Jurkat, Clone E6-1 (cell line): Measurements from ENCODE around the gene DHRS13.
"Not testable (repeated sequence)": the region's sequence is repeated elsewhere in the genome, so short reads cannot be mapped to it uniquely, and the experiment has no call there.

ENCODE experiments used
- DNase-seq: peaks from one replicate; pipeline ENCODE4 v3.0.0-alpha.2; 2011; ENCODE audit warnings: low read depth, low spot score
- H3K4me3 ChIP-seq: 2 replicates; pipeline ENCODE4 v1.5.1; 2011; ENCODE audit warnings: mild to moderate bottlenecking, low read length, control low read depth, moderate library complexity

Gene DHRS13

GRCh38 chr17:28891201-28891600 lies 11.7 kb downstream of the DHRS13 start:
- DNase-seq, result no peak

GRCh38 chr17:28889996-28890395 lies 12.9 kb downstream of the DHRS13 start:
- no peak for DNase-seq
- H3K4me3 ChIP-seq, result no peak overlapping the region

More at GRCh38 chr17:28891201-28891600, 11.7 kb downstream of the DHRS13 start:
- H3K4me3 ChIP-seq, result no peak overlapping the region

DNA sequence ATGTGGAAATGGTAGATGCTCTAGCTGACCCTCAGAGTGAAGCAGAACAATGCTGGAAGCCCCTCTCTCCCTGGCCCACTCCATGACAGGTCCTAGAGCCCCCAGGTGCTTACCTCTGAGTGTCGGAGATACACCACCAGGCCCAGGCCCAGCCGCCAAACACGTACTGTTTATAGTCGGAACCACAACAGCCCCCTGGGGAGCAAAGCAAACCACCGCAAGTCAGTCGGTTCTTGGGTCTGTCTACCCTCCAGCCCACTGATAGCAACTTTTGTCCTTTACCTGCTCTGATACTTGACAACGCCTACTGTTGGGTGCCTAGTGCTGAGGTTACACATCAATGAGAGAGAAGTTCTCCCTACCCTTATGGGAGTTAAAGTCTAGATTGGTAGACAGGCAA lies 14.0 kb downstream of the DHRS13 start:
- no peak overlapping the region for H3K4me3 ChIP-seq
- DNase-seq, result no peak

GRCh38 chr17:28887871-28888471 lies 14.9 kb downstream of the DHRS13 start:
- H3K4me3 ChIP-seq, result no peak overlapping the region
- no peak for DNase-seq

DNA sequence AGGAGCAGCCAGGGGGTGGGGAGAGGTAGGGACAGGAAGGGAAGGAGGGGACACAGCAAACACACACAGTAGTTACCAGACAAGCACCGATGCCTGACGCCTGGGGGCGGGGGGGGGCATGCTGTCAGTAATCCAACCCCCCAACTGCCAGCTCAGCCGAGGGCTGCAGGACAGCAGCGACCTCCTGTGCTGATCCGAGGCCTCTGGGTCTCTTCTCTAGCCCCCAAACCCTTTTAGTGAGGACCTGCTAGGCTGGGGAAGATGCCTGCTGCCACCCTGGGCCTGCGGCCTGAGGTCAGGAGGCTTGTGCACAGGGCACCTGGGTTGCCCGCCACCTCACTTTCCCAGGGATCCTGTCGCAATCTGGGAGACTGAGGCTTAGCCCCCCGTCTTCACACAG lies 16.9 kb downstream of the DHRS13 start:
- no peak overlapping the region for H3K4me3 ChIP-seq
- no peak for DNase-seq

- H3K4me3 ChIP-seq, result no peak overlapping the region
- DNase-seq, result no peak
These were observed 17.5 kb downstream of the DHRS13 start for GRCh38 chr17:28885363-28885762.

GRCh38 chr17:28883967-28884702 lies 18.7 kb downstream of the DHRS13 start:
- H3K4me3 ChIP-seq, result no peak overlapping the region
- DNase-seq, result no peak

DNA sequence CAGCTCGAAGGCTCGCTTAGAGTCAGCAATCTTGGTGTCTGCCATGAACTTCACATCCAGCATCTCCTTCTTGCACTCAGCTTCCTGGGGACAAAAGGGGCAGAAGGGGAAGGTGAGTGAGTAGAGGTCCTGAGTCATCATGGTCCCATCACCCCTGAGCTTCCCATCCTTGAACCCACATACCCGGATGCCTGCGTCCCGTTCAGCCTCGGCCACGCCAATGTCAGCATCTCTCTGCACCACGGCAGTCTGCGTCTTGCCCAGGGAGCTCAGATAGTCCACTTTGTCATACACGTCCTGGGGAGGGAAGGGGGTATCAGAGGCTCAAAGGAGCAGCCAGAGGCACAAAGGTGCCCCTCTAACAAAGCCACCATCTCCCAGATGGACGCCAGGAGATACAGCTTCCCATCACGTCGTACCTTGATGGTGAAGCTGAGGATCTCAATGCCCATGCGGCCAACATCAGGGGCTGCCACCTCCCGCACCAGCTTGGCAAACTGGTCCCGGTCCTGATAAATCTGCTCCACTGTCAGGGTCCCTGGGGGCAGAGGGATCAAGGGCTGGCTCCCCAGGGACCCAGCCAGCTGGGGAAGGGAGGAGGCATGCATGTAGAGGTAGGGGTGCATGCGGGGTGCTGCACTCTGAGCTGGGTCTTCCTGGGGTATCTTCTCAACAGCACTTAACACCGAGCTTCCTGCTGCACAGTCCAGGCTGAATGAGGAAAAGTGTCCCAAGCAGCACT lies 20.6 kb downstream of the DHRS13 start:
- no peak overlapping the region for H3K4me3 ChIP-seq
- DNase-seq, result no peak

DNA sequence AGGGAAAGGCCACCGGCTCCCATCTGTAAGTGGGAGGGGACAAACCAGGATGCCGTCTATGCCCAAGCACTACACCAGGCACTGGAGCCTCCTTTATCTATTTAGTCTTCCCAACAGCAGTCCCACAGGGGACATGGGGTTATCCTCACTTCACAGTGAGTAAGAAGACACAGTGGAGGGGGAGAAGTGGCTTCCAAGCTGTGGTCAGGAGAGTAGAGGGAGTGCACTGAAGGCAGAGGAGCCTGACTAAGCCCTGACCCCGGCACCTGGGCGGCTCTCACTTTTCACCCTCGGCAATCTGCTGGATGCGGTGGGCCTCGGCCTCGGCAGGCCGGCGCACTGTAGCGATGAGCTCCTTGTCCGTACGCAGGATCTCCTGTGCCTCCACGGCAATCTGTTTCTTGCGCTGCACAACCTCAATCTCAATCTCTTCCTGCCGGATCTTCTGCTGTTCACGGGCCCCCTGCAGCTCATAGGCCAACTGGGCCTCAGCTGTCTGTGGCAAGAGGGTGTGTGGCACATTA lies 21.3 kb downstream of the DHRS13 start:
- no peak for DNase-seq
- no peak overlapping the region for H3K4me3 ChIP-seq

DNA sequence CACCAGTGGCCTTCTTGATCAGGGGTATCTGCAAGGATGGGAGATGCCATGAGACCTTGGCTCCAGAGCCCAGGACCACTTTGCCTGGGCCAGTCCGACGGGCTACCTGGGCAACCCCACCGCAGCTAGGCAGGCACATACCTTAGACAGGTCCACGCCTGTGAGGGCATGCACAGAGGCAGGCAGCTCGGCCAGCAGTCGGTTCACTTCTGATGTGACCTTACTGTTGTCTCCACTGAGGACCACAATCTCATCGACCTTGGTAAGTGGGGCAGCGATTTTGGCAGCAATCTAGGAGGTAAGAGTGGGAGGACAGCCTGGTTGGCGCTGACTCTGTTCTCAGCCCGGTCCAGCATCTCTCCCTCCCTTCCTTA lies 22.3 kb downstream of the DHRS13 start:
- no peak overlapping the region for H3K4me3 ChIP-seq
- DNase-seq, result no peak

GRCh38 chr17:28879886-28880571 lies 22.9 kb downstream of the DHRS13 start:
- no peak for DNase-seq
- no peak overlapping the region for H3K4me3 ChIP-seq

DNA sequence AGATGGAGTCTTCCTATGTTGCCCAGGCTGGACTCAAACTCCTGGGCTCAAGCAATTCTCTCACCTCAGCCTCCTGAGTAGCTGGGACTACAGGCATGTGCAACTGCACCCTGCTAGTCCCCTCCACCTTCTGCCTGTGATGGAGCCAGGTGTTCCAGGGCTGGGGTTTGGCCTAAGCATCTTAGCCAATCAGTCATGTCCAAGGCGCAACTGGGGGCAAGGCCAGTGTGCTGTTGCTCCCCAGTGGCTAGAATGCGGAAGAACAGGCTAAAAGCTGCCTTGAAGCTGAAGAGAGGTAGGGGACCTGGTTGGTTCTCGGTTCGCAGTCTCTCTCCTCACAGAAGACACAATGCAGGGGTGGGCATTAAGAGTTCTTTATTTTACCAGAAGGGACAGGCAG lies 23.9 kb downstream of the DHRS13 start:
- H3K4me3 ChIP-seq, result no peak overlapping the region
- DNase-seq, result no peak

DNA sequence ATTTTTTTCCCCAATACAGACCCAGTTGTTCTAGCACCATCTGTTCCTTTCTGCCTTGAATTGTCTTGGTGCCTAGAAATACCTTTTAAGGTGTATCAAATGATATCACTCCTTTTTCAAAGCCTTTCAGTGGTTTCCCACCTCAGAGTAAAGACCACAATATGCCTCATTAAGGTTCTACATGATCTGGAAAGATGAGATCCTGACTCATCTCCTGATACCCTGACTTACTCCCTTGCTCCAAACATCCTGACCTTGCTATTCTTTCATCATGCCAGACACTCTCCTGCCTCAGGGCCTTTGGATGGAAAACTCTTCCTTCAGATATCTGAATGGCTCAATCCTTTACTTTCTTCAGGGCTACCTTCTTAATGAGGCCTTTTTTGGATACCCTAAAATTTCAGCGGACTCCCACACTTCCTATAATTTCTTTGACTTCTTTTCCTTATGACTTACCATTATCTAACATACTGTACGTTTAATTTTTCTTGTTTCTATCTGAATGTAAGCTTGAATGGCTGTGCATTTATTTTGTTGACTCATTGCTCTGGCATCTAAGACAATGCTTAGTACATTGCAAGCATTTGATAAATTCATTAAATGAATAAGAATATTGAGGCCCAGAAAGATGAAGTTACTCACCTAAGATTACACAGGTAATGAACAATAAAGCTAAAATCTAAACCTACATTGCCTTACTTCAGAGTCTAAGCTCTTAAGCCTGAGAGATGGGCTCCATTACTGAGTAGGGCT lies 24.5 kb downstream of the DHRS13 start:
- DNase-seq, result no peak
- no peak overlapping the region for H3K4me3 ChIP-seq

DNA sequence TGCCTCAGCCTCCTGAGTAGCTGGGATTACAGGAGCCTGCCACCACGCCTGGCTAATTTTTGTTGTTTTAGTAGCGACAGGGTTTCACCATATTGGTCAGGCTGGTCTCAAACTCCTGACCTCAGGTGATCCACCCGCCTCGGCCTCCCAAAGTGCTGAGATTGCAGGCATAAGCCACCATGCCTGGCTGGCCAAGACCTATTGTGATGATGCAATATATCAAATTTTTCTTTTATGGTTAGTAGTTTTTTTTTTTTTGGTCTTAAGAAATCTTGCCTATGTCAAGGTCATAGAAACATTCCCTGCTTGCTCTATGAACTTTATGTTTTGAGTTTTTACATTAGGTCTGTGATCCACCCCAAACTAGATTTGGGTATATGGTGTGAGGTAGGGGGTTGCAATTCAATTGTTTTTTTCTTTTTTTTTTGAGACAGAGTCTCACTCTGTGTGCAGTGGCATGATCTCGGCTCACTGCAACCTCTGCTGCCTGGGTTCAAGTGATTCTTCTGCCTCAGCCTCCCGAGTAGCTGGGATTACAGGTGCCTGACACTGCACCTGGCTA lies 25.6 kb downstream of the DHRS13 start:
- not testable (repeated sequence) for H3K4me3 ChIP-seq, DNase-seq

GRCh38 chr17:28875848-28876550 lies 26.9 kb downstream of the DHRS13 start:
- H3K4me3 ChIP-seq, result no peak overlapping the region
- no peak for DNase-seq

DNA sequence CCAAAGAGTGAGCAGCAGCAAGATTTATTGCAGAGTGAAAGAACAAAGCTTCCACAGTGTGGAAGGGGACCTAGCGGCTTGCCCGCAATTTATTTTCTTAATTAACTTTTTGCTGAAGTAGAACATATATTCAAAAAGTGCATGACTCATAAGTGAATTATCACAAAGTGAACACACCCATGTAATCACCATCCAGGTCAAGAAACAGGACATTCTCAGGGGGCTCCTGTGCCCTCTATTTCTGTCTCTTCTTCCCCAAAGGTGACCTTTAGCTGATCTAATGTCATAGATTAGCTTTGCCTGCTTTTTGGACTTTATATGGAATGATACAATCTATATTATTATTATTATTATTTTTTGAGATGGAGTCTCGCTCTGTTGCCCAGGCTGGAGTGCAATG lies 28.1 kb downstream of the DHRS13 start:
- H3K4me3 ChIP-seq, result no peak overlapping the region
- no peak for DNase-seq

DNA sequence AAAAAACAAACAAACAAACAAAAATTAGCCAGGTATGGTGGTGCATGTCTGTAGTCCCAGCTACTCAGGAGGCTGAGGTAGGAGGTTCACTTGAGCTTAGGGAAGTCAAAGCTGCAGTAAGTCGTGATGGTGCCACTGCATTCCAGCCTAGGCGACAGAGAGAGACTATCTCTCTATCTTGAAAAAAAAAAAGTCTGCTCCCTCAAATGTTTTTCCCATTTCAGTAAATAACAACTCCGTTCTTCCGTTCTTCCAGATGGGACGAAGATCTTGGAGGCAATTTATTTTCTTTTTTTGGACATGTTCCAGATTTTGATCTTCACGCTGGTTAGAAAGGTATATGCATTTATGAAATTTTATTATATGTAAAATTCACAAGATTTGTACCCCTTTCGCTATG lies 29.0 kb downstream of the DHRS13 start:
- no peak for DNase-seq
- no peak overlapping the region for H3K4me3 ChIP-seq

DNA sequence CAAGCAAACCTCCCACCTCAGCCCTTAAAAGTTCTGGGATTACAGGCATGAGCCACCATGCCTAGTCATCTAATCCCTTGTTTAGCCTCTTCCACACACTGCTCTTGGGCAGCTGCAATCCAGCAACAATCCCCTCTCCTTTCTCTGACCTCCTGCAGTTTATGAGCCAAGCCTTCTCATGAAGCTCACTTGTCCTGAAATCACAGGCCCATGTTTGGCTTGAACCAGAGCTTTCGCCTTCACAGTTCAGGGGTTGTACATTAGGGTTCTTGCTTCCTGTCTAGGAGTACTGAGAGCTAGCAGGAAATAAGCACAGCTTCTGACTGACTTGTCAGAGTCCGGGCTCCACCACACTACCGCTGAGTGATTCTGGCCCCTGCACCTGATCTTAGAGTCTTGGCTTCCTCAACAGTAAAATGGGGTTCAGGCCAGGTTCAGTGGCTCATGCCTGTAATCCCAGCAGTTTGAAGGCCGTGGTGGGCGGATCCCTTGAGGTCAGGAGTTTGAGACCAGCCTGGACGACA lies 31.8 kb downstream of the DHRS13 start:
- peak; percentile 68 for DNase-seq
- no peak overlapping the region for H3K4me3 ChIP-seq
